GM21447 (cell line): ENCODE data around the gene ACOT11.

Source experiments
- ATAC-seq: cut with Tn5 transposase; IDR thresholded peaks from one replicate; pipeline ENCODE4 v1.9.1; 2021; ENCODE audit not compliant: unreplicated experiment

Gene ACOT11

GRCh38 chr1:54559771-54560231, 11.8 kb downstream of the ACOT11 start:
- ATAC-seq = no peak

- no peak for ATAC-seq
Observed at GRCh38 chr1:54564312-54565112, 16.5 kb downstream of the ACOT11 start.

- no peak for ATAC-seq
Observed at GRCh38 chr1:54565113-54565501, 17.1 kb downstream of the ACOT11 start.

GRCh38 chr1:54566438-54567141, 18.6 kb downstream of the ACOT11 start:
- no peak for ATAC-seq

GRCh38 chr1:54567961-54568360, 19.9 kb downstream of the ACOT11 start:
- ATAC-seq = no peak

GRCh38 chr1:54569339-54569738, 21.3 kb downstream of the ACOT11 start:
- ATAC-seq = no peak

- no peak for ATAC-seq
Observed at GRCh38 chr1:54570161-54570560, 22.1 kb downstream of the ACOT11 start.

GRCh38 chr1:54571326-54571725, 23.3 kb downstream of the ACOT11 start:
- ATAC-seq = no peak

- ATAC-seq = no peak
Observed at GRCh38 chr1:54571803-54572541, 23.9 kb downstream of the ACOT11 start.

GRCh38 chr1:54572542-54572850, 24.5 kb downstream of the ACOT11 start:
- ATAC-seq = no peak

- ATAC-seq = no peak
Observed at GRCh38 chr1:54574158-54574778, 26.2 kb downstream of the ACOT11 start.

GRCh38 chr1:54575161-54575560, 27.1 kb downstream of the ACOT11 start:
- ATAC-seq = no peak

GRCh38 chr1:54575605-54576290, 27.7 kb downstream of the ACOT11 start:
- ATAC-seq = no peak

GRCh38 chr1:54577612-54578011, 29.6 kb downstream of the ACOT11 start:
- no peak for ATAC-seq

GRCh38 chr1:54579337-54579781, 31.3 kb downstream of the ACOT11 start:
- ATAC-seq = no peak

GRCh38 chr1:54580856-54581550, 33.0 kb downstream of the ACOT11 start:
- no peak for ATAC-seq

GRCh38 chr1:54581621-54582035, 33.6 kb downstream of the ACOT11 start:
- no peak for ATAC-seq

GRCh38 chr1:54582566-54583306, 34.7 kb downstream of the ACOT11 start:
- no peak for ATAC-seq

GRCh38 chr1:54583307-54583686, 35.3 kb downstream of the ACOT11 start:
- no peak for ATAC-seq
